Posterior vena cava (tissue), 2 donors: Measurements from ENCODE around the gene EIF4G3. TPM values are rescaled to one million over a fixed set of nuclear protein-coding genes. Genes with fewer than 3 reads are reported as not detected.
"Not testable (repeated sequence)": the region's sequence is repeated elsewhere in the genome, so short reads cannot be mapped to it uniquely, and the experiment has no call there.

Experiments
- DNase-seq: peaks from one replicate; pipeline ENCODE4 v3.0.0-alpha.2; 2020; ENCODE audit warnings: low spot score
- intact Hi-C, 2 donors: fragments of 100-400 bp; cut with DNase I; formaldehyde crosslinking; loops; one replicate each; pipeline versions ENCODE4 v1.14.1 to v1.14.2; 2022 to 2023
- total RNA-seq, 2 donors: library from RNA; stranded (reverse); fragmentation: NEBNext Ultra II Directional; extraction: Animal tissue kit (Norgen Biotek cat#: 25700); gene quantifications; one replicate each; pipeline ENCODE4 v1.2.1, GENCODE V29; 2021
- donor health status: DM: yes; HTN: yes; CAD: no.
- donor health status: DM: yes; HTN: yes; CAD: no.

The EIF4G3 gene
- total RNA-seq, 2 donors from 2014 or later = 54.7 to 56.6 TPM

GRCh38 chr1:21024136-21024896 is 152.4 kb downstream of the EIF4G3 start:
- intact Hi-C loops, DNase-seq: not testable (repeated sequence)

GRCh38 chr1:21022279-21023040 is 154.2 kb downstream of the EIF4G3 start:
- no peak for DNase-seq
- intact Hi-C loops = no loop called here

- no peak for DNase-seq
- intact Hi-C loops = no loop called here
These were observed 155.4 kb downstream of the EIF4G3 start for GRCh38 chr1:21021311-21021710.

- DNase-seq = no peak
- intact Hi-C loops = no loop called here
These were observed 156.5 kb downstream of the EIF4G3 start for GRCh38 chr1:21020151-21020550.

GRCh38 chr1:21018673-21019072 is 158.0 kb downstream of the EIF4G3 start:
- intact Hi-C loops = no loop called here
- no peak for DNase-seq

GRCh38 chr1:21013510-21013909 is 163.2 kb downstream of the EIF4G3 start:
- no peak for DNase-seq
- intact Hi-C loops = no loop called here

- DNase-seq = no peak
- intact Hi-C loops = no loop called here
These were observed 163.8 kb downstream of the EIF4G3 start for GRCh38 chr1:21012937-21013336.

- no peak for DNase-seq
- intact Hi-C loops = no loop called here
These were observed 168.8 kb downstream of the EIF4G3 start for GRCh38 chr1:21007876-21008275.

- intact Hi-C loops = no loop called here
- no peak for DNase-seq
These were observed 171.0 kb downstream of the EIF4G3 start for GRCh38 chr1:21005466-21006239.

- intact Hi-C loops = no loop called here
- no peak for DNase-seq
These were observed 173.2 kb downstream of the EIF4G3 start for GRCh38 chr1:21003281-21004045.

- intact Hi-C loops = no loop called here
These were observed 175.7 kb downstream of the EIF4G3 start for GRCh38 chr1:21001042-21001441.

GRCh38 chr1:21000245-21000594 is 176.5 kb downstream of the EIF4G3 start:
- DNase-seq = no peak
- intact Hi-C loops = no loop called here

More at GRCh38 chr1:21001042-21001441, 175.7 kb downstream of the EIF4G3 start:
- no peak for DNase-seq

- DNase-seq = no peak
- intact Hi-C loops = no loop called here
These were observed 177.0 kb downstream of the EIF4G3 start for GRCh38 chr1:20999525-21000244.

- intact Hi-C loops = no loop called here
- no peak for DNase-seq
These were observed 177.9 kb downstream of the EIF4G3 start for GRCh38 chr1:20998826-20999225.

GRCh38 chr1:20997602-20998224 is 179.0 kb downstream of the EIF4G3 start:
- intact Hi-C loops = no loop called here

GRCh38 chr1:20996554-20996953 is 180.1 kb downstream of the EIF4G3 start:
- DNase-seq = no peak
- intact Hi-C loops = no loop called here

More at GRCh38 chr1:20997602-20998224, 179.0 kb downstream of the EIF4G3 start:
- DNase-seq = no peak

- DNase-seq = no peak
- intact Hi-C loops = no loop called here
These were observed 182.8 kb downstream of the EIF4G3 start for GRCh38 chr1:20993716-20994575.
